KG1 (cell line): ENCODE measurements around the gene MYEOV.

Source experiments
- DNase-seq: peaks from one replicate; lab custom pipeline; 2025; lab: John Stamatoyannopoulos, UW

Gene MYEOV

GRCh38 chr11:69286374-69287371, 7.3 kb upstream of the MYEOV start:
- DNase-seq = no peak

- no peak for DNase-seq
Measured at GRCh38 chr11:69287968-69288882, 5.7 kb upstream of the MYEOV start.

GRCh38 chr11:69288883-69289242, 5.1 kb upstream of the MYEOV start:
- DNase-seq = no peak

GRCh38 chr11:69290806-69291205, 3.1 kb upstream of the MYEOV start:
- DNase-seq = no peak

GRCh38 chr11:69291459-69292110, 2.4 kb upstream of the MYEOV start:
- no peak for DNase-seq

GRCh38 chr11:69292221-69292648, 1.7 kb upstream of the MYEOV start:
- DNase-seq = peak; percentile 32

- no peak for DNase-seq
Measured at GRCh38 chr11:69293087-69293486, 868 bp upstream of the MYEOV start.

- DNase-seq = no peak
Measured at GRCh38 chr11:69294571-69295078, 670 bp downstream of the MYEOV start.

GRCh38 chr11:69295079-69295994, 1.4 kb downstream of the MYEOV start:
- no peak for DNase-seq

GRCh38 chr11:69295995-69296889, 2.3 kb downstream of the MYEOV start:
- DNase-seq = no peak

- DNase-seq = peak; percentile 100
Measured at GRCh38 chr11:69296890-69297786, 3.2 kb downstream of the MYEOV start.

- DNase-seq = peak; percentile 96
Measured at GRCh38 chr11:69297787-69298266, 3.9 kb downstream of the MYEOV start.

GRCh38 chr11:69298267-69299022, 4.5 kb downstream of the MYEOV start:
- DNase-seq = peak; percentile 56

GRCh38 chr11:69299023-69299461, 5.1 kb downstream of the MYEOV start:
- DNase-seq = no peak

GRCh38 chr11:69299572-69299971, 5.6 kb downstream of the MYEOV start:
- DNase-seq = no peak

- no peak for DNase-seq
Measured at GRCh38 chr11:69300120-69301060, 6.4 kb downstream of the MYEOV start.

- no peak for DNase-seq
Measured at GRCh38 chr11:69301081-69301454, 7.1 kb downstream of the MYEOV start.
